ENCODE results near the gene TMC2.

DNA sequence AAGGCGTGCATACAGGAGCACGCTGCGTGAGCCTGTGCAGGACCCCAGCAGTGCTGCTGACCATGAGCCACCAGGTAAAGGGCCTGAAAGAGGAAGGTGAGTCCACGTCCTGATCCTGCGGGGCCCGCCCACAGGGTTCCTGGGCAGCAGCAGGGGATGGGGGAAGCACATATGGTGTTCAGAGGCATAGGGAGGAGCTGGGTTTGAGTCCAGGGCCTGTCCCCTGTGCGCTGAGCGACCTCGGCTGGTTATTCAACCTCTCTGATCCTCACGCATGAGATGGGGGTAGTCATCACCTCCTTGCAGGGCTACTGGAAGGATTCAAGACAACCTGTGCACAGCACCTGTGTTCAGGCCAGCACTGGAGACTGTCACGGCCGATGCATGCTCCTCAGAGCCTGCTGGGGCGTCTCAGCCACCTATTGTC, at the start of gene TMC2:
- TF ChIP-seq, protein P1, sequence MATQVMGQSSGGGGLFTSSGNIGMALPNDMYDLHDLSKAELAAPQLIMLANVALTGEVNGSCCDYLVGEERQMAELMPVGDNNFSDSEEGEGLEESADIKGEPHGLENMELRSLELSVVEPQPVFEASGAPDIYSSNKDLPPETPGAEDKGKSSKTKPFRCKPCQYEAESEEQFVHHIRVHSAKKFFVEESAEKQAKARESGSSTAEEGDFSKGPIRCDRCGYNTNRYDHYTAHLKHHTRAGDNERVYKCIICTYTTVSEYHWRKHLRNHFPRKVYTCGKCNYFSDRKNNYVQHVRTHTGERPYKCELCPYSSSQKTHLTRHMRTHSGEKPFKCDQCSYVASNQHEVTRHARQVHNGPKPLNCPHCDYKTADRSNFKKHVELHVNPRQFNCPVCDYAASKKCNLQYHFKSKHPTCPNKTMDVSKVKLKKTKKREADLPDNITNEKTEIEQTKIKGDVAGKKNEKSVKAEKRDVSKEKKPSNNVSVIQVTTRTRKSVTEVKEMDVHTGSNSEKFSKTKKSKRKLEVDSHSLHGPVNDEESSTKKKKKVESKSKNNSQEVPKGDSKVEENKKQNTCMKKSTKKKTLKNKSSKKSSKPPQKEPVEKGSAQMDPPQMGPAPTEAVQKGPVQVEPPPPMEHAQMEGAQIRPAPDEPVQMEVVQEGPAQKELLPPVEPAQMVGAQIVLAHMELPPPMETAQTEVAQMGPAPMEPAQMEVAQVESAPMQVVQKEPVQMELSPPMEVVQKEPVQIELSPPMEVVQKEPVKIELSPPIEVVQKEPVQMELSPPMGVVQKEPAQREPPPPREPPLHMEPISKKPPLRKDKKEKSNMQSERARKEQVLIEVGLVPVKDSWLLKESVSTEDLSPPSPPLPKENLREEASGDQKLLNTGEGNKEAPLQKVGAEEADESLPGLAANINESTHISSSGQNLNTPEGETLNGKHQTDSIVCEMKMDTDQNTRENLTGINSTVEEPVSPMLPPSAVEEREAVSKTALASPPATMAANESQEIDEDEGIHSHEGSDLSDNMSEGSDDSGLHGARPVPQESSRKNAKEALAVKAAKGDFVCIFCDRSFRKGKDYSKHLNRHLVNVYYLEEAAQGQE (IDR thresholded peaks at IDR 0.05; ENCODE audit: insufficient replicate concordance, low read depth): no peak
- TF ChIP-seq, protein P2, sequence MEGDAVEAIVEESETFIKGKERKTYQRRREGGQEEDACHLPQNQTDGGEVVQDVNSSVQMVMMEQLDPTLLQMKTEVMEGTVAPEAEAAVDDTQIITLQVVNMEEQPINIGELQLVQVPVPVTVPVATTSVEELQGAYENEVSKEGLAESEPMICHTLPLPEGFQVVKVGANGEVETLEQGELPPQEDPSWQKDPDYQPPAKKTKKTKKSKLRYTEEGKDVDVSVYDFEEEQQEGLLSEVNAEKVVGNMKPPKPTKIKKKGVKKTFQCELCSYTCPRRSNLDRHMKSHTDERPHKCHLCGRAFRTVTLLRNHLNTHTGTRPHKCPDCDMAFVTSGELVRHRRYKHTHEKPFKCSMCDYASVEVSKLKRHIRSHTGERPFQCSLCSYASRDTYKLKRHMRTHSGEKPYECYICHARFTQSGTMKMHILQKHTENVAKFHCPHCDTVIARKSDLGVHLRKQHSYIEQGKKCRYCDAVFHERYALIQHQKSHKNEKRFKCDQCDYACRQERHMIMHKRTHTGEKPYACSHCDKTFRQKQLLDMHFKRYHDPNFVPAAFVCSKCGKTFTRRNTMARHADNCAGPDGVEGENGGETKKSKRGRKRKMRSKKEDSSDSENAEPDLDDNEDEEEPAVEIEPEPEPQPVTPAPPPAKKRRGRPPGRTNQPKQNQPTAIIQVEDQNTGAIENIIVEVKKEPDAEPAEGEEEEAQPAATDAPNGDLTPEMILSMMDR (IDR thresholded peaks at IDR 0.05; ENCODE audit: insufficient read depth, low read length): no peak

All from HL-60 (cell line).